SU-DHL-6 (cell line): ENCODE results near the gene CNMD.

ENCODE experiments used
- H2AFZ ChIP-seq: fragments of 200-600 bp; sonication (generic); 2 replicates; pipeline ENCODE4 v1.6.1; 2014; ENCODE audit warnings: low read depth, mild to moderate bottlenecking, moderate library complexity, mixed read lengths, antibody characterized with exemption, low read length; ENCODE audit not compliant: severe bottlenecking
- H3F3A ChIP-seq: fragments of 200-600 bp; shearing (Covaris generic); 2 replicates; pipeline ENCODE4 v1.6.0; 2016; ENCODE audit warnings: antibody characterized with exemption, mild to moderate bottlenecking; ENCODE audit not compliant: insufficient read depth
- H3K27ac ChIP-seq: fragments of 200-600 bp; sonication (generic); 2 replicates; pipeline ENCODE4 v1.5.1; 2016; ENCODE audit warnings: low read depth, mild to moderate bottlenecking, low read length, moderate library complexity, mixed read lengths
- H3K27me3 ChIP-seq: fragments of 200-600 bp; sonication (generic), shearing (Covaris generic); 2 replicates; pipeline ENCODE4 v1.6.0; 2014; ENCODE audit warnings: mild to moderate bottlenecking, low read length
- H3K36me3 ChIP-seq: fragments of 200-600 bp; sonication (generic); 2 replicates; pipeline ENCODE4 v1.6.1; 2014; ENCODE audit warnings: mild to moderate bottlenecking, low read length, mixed read lengths
- H3K4me2 ChIP-seq: fragments of 300-600, 200-600 bp; shearing (Covaris generic), sonication (generic); 2 replicates; pipeline ENCODE4 v1.6.0; 2014; ENCODE audit warnings: low read length, low read depth, mild to moderate bottlenecking; ENCODE audit not compliant: poor library complexity, severe bottlenecking
- H3K4me3 ChIP-seq: fragments of 200-600 bp; sonication (generic); 2 replicates; pipeline ENCODE4 v1.5.1; 2014; ENCODE audit warnings: antibody characterized with exemption, low read length, mild to moderate bottlenecking, mixed read lengths; ENCODE audit not compliant: insufficient read depth, poor library complexity, severe bottlenecking
- H3K79me2 ChIP-seq: fragments of 200-600 bp; sonication (generic); 2 replicates; pipeline ENCODE4 v1.6.1; 2014; ENCODE audit warnings: mild to moderate bottlenecking, low read length, moderate library complexity; ENCODE audit not compliant: insufficient read depth
- H3K9ac ChIP-seq: fragments of 200-600 bp; sonication (generic); 2 replicates; pipeline ENCODE4 v1.7.0; 2014; ENCODE audit warnings: mild to moderate bottlenecking, low read length
- H3K9me2 ChIP-seq: fragments of 200-600 bp; sonication (generic); replicated peaks from 2 replicates; pipeline ENCODE4 v1.6.1; 2014; ENCODE audit warnings: low read length; ENCODE audit not compliant: insufficient read depth
- H3K9me3 ChIP-seq: fragments of 200-600 bp; sonication (generic); 2 replicates; pipeline ENCODE4 v1.6.1; 2014; ENCODE audit warnings: low read length, mixed read lengths; ENCODE audit not compliant: insufficient read depth
- H4K20me1 ChIP-seq: fragments of 200-600 bp; sonication (generic); 2 replicates; pipeline ENCODE4 v1.6.1; 2014; ENCODE audit warnings: low read depth, mild to moderate bottlenecking, antibody characterized with exemption, low read length, moderate library complexity, mixed read lengths
- CTCF ChIP-seq: fragments of 200-600 bp; sonication (generic); IDR thresholded peaks from one replicate; pipeline ENCODE4 v1.5.1; 2017; ENCODE audit warnings: antibody characterized with exemption, mild to moderate bottlenecking, low read length, moderate library complexity; ENCODE audit not compliant: insufficient read depth, poor library complexity, severe bottlenecking
- EZH2phosphoT487 ChIP-seq: fragments of 200-600 bp; sonication (generic), shearing (Covaris generic); conservative IDR thresholded peaks from 2 replicates; pipeline ENCODE4 v1.6.1; 2018; ENCODE audit warnings: mild to moderate bottlenecking, antibody characterized with exemption, low read length, moderate library complexity, mixed read lengths

Gene CNMD

GRCh38 chr13:52703482-52703881 is 36.1 kb downstream of the CNMD start:
- Histone ChIP-seq H3K9ac (no peak overlapping the region), H3K9me2 (no peaks in the 10 kb centered on the region)

GRCh38 chr13:52701728-52702465 is 37.7 kb downstream of the CNMD start:
- no peaks in the 10 kb centered on the region for H3K79me2 ChIP-seq
- no peak overlapping the region for H3K9ac ChIP-seq
- no peak overlapping the region for H3K4me3 ChIP-seq
- no peak overlapping the region for H3K27ac ChIP-seq
- no peaks in the 10 kb centered on the region for H3K36me3 ChIP-seq
- TF ChIP-seq CTCF = no peak
- TF ChIP-seq EZH2phosphoT487 = no peak
- no peaks in the 10 kb centered on the region for H3K9me2 ChIP-seq
- H3K4me2 ChIP-seq = no peak overlapping the region
- no peaks in the 10 kb centered on the region for H3K27me3 ChIP-seq
- H3K9me3 ChIP-seq = no peaks in the 10 kb centered on the region
- H3F3A ChIP-seq = no peaks in the 10 kb centered on the region
- H2AFZ ChIP-seq = no peak overlapping the region
- H4K20me1 ChIP-seq = no peaks in the 10 kb centered on the region

More at GRCh38 chr13:52703482-52703881, 36.1 kb downstream of the CNMD start:
- no peak for TF ChIP-seq CTCF
- TF ChIP-seq EZH2phosphoT487 = no peak
- no peak overlapping the region for H2AFZ ChIP-seq
- H3K4me2 ChIP-seq = no peak overlapping the region
- H3K79me2 ChIP-seq = no peaks in the 10 kb centered on the region
- no peak overlapping the region for H3K27ac ChIP-seq
- no peak overlapping the region for H3K4me3 ChIP-seq
- no peaks in the 10 kb centered on the region for H3K36me3 ChIP-seq
- H3F3A ChIP-seq = no peaks in the 10 kb centered on the region
- H3K27me3 ChIP-seq = no peaks in the 10 kb centered on the region
- H4K20me1 ChIP-seq = no peaks in the 10 kb centered on the region
- H3K9me3 ChIP-seq = no peaks in the 10 kb centered on the region

GRCh38 chr13:52696566-52696965 is 43.1 kb downstream of the CNMD start:
- H4K20me1 ChIP-seq = no peaks in the 10 kb centered on the region
- no peaks in the 10 kb centered on the region for H3K79me2 ChIP-seq
- no peak for TF ChIP-seq CTCF
- no peak for TF ChIP-seq EZH2phosphoT487
- no peaks in the 10 kb centered on the region for H3K9me2 ChIP-seq
- H3K4me3 ChIP-seq = no peak overlapping the region
- no peak overlapping the region for H3K27ac ChIP-seq
- H3F3A ChIP-seq = no peaks in the 10 kb centered on the region
- H3K36me3 ChIP-seq = no peaks in the 10 kb centered on the region
- no peaks in the 10 kb centered on the region for H3K9me3 ChIP-seq
- no peaks in the 10 kb centered on the region for H3K27me3 ChIP-seq
- H3K9ac ChIP-seq = no peak overlapping the region
- no peak overlapping the region for H3K4me2 ChIP-seq
- H2AFZ ChIP-seq = no peak overlapping the region
